ENCODE results near the gene HSPG2. TPM values are rescaled to one million over a fixed set of nuclear protein-coding genes. Genes with fewer than 3 reads are reported as not detected.

HSPG2 gene
- total and polyA plus RNA-seq, 2 of the 8 experiments (the other 6 are each of a cell fraction or from before 2014, with no cell fraction given), result 17.8 to 111 TPM

GRCh38 chr1:21939650-21940374 lies 2.7 kb upstream of the HSPG2 start:
- Histone ChIP-seq H4K8ac (ENCODE audit: extremely low read depth, insufficient read depth, low read length) (no peak overlapping the region), H3K23ac (ENCODE audit: insufficient read length) (no peak overlapping the region), H2BK120ac (replicated peaks; ENCODE audit: low read depth, low read length) (no peak overlapping the region), H3K56ac (replicated peaks; ENCODE audit: insufficient read length, low read depth, low read length) (no peak overlapping the region), H3K14ac (ENCODE audit: insufficient read length) (no peak overlapping the region), H3K4me1 (replicated peaks in 1 of 4; ENCODE audit: control insufficient read depth in 3 of 4, insufficient read depth in 4 of 4, low read length in 3 of 4) (peaks cover 5 to 37% (median 24%) of the 10 kb centered on the region in 4 experiments), H3K18ac (ENCODE audit: extremely low read depth, low read length) (peak overlapping the region; percentile 24; the same call in 1 of the 2 replicates), H3K23me2 (ENCODE audit: low read depth, low read length) (peaks cover 11% of the 10 kb centered on the region), H3K9ac (replicated peaks in 1 of 4; ENCODE audit: extremely low read depth in 1 of 4, low read depth in 3 of 4, low read length in 3 of 4) (no peak overlapping the region), H4K20me1 (replicated peaks in 1 of 2; ENCODE audit: control insufficient read depth in 1 of 2, insufficient read depth in 2 of 2, low read length in 2 of 2) (peaks cover 0 to 5% of the 10 kb centered on the region in 2 experiments), H2AK5ac (ENCODE audit: low read depth, low read length) (no peak overlapping the region), H3K27me3 (replicated peaks in 1 of 4; ENCODE audit: control insufficient read depth in 3 of 4, extremely low read depth in 1 of 4, insufficient read depth in 3 of 4, low read length in 3 of 4) (peaks cover 0 to 2% (median 0%) of the 10 kb centered on the region in 4 experiments; a peak in 2 of 7 replicates), H3K79me2 (ENCODE audit: control insufficient read depth in 1 of 2, insufficient read depth in 2 of 2, low read length in 2 of 2) (peaks cover 6 to 15% of the 10 kb centered on the region in 2 experiments; a peak in 3 of 4 replicates), H3K4me2 (ENCODE audit: insufficient read depth in 1 of 2, low read depth in 2 of 2, low read length in 2 of 2) (no peak overlapping the region), H2BK12ac (ENCODE audit: low read depth, low read length) (no peak overlapping the region), H4K5ac (ENCODE audit: insufficient read length, low read depth, low read length) (no peak overlapping the region), H4K91ac (replicated peaks; ENCODE audit: insufficient read length, low read length) (no peak overlapping the region), H2AFZ (ENCODE audit: low read length) (no peak overlapping the region), H2BK15ac (ENCODE audit: low read length) (0 out of 2 replicates have a peak overlapping the region, but pooled peaks have one; percentile 8), H3K4ac (replicated peaks; ENCODE audit: insufficient read length, low read depth, low read length) (no peak overlapping the region), H3K36me3 (ENCODE audit: control insufficient read depth in 2 of 4, insufficient read depth in 4 of 4, low read length in 3 of 4) (no peaks in the 10 kb centered on the region), H3K4me3 (ENCODE audit: extremely low read depth in 1 of 4, insufficient read depth in 2 of 4, low read depth in 3 of 4, low read length in 4 of 4) (no peak overlapping the region), H2BK20ac (ENCODE audit: low read length) (no peak overlapping the region), H3K9me3 (ENCODE audit: insufficient read depth in 2 of 2, low read depth in 1 of 2, low read length in 1 of 2) (no peaks in the 10 kb centered on the region), H3K27ac (ENCODE audit: low read depth, low read length) (no peak overlapping the region), H3K79me1 (ENCODE audit: low read depth, low read length) (peaks cover 9% of the 10 kb centered on the region; the same call in 1 of the 2 replicates), H2BK5ac (ENCODE audit: low read depth, low read length) (no peak overlapping the region)
- FAIRE-seq, result no peak
- WGBS, 2 experiments (ENCODE audit: extremely low coverage in 1 of 2, insufficient coverage in 1 of 2, insufficient read length in 1 of 2, insufficient replicate concordance in 2 of 2, low coverage in 1 of 2, low lambda C conversion rate in 2 of 2, missing lambda C conversion rate in 1 of 2), result 88% methylated on average over 9 of the region's 9 CpGs; no CpG with 5 or more reads in 1 of the 2 experiments
- CTCF ChIA-PET (ENCODE audit: partially characterized antibody), result interaction anchor here (0.9 to 2.3 kb wide), 6 partner anchors 10 to 30 kb away, joined by 3 to 8 read pairs (median 4); no protein-coding TSS in a partner anchor
- POLR2A ChIA-PET (ENCODE audit: partially characterized antibody), result interaction anchor here (0.8 to 1.5 kb wide), 3 partner anchors 22 to 29 kb away, joined by 3 to 6 read pairs (median 4); no protein-coding TSS in a partner anchor
- DNase-seq (ENCODE audit: low read depth in 1 of 2, low spot score in 2 of 2), result no peak
- TF ChIP-seq BRCA1 (IDR thresholded peaks at IDR 0.05; ENCODE audit: low read depth, low read length) (no peak), SP1 (IDR thresholded peaks at IDR 0.05; ENCODE audit: low read depth, low read length) (no peak), EP300 (IDR thresholded peaks at IDR 0.05; ENCODE audit: borderline replicate concordance in 1 of 2, low read depth in 2 of 2, low read length in 2 of 2) (no peak)
